H54 (cell line): ENCODE measurements around the gene PRKG1.

Source experiments
- DNase-seq: peaks from one replicate; pipeline ENCODE4 v3.0.0; 2011; ENCODE audit warnings: low spot score, mixed read lengths; ENCODE audit not compliant: insufficient read length
- FAIRE-seq: peaks from 3 replicates; lab custom pipeline; 2011; peaks lifted over from hg19 to GRCh38; lab: Jason Lieb, UNC
- POLR2A ChIP-seq: IDR thresholded peaks from 2 replicates; pipeline ENCODE4 v1.6.1; 2011; ENCODE audit warnings: low read depth, mild to moderate bottlenecking, low read length

Gene PRKG1

GRCh38 chr10:51364674-51365073, 290.4 kb downstream of the PRKG1 start:
- FAIRE-seq = no peak
- TF ChIP-seq POLR2A = no peak
- DNase-seq = no peak

GRCh38 chr10:51366044-51366443, 291.8 kb downstream of the PRKG1 start:
- DNase-seq (no peak), FAIRE-seq (no peak)
- TF ChIP-seq POLR2A = no peak

GRCh38 chr10:51367127-51367526, 292.8 kb downstream of the PRKG1 start:
- no peak for TF ChIP-seq POLR2A
- DNase-seq (no peak), FAIRE-seq (no peak)

GRCh38 chr10:51367694-51368093, 293.4 kb downstream of the PRKG1 start:
- FAIRE-seq (no peak), DNase-seq (no peak)
- TF ChIP-seq POLR2A = no peak

GRCh38 chr10:51368943-51369342, 294.7 kb downstream of the PRKG1 start:
- FAIRE-seq (no peak), DNase-seq (no peak)
- no peak for TF ChIP-seq POLR2A

GRCh38 chr10:51369903-51370302, 295.6 kb downstream of the PRKG1 start:
- peak; percentile 11 for DNase-seq
- peak; percentile 95 for FAIRE-seq
- TF ChIP-seq POLR2A = no peak

- FAIRE-seq = no peak
Observed at GRCh38 chr10:51371743-51372142, 297.5 kb downstream of the PRKG1 start.

GRCh38 chr10:51375790-51376189, 301.5 kb downstream of the PRKG1 start:
- no peak for TF ChIP-seq POLR2A
- FAIRE-seq = no peak
- DNase-seq = no peak

More at GRCh38 chr10:51371743-51372142, 297.5 kb downstream of the PRKG1 start:
- DNase-seq = no peak
- TF ChIP-seq POLR2A = no peak

GRCh38 chr10:51377070-51377931, 303.0 kb downstream of the PRKG1 start:
- DNase-seq (no peak), FAIRE-seq (no peak)
- no peak for TF ChIP-seq POLR2A

GRCh38 chr10:51377932-51378599, 303.8 kb downstream of the PRKG1 start:
- DNase-seq (no peak), FAIRE-seq (no peak)
- TF ChIP-seq POLR2A = no peak

- DNase-seq (no peak), FAIRE-seq (no peak)
- TF ChIP-seq POLR2A = no peak
Observed at GRCh38 chr10:51382181-51382580, 307.9 kb downstream of the PRKG1 start.

GRCh38 chr10:51384971-51385370, 310.7 kb downstream of the PRKG1 start:
- DNase-seq (no peak), FAIRE-seq (no peak)
- no peak for TF ChIP-seq POLR2A

- no peak for TF ChIP-seq POLR2A
- DNase-seq = no peak
- peak; percentile 11 for FAIRE-seq
Observed at GRCh38 chr10:51386248-51386885, 312.1 kb downstream of the PRKG1 start.
